ENCODE measurements around the gene KIF13A.
"Not testable (repeated sequence)": the region's sequence is repeated elsewhere in the genome, so short reads cannot be mapped to it uniquely, and the experiment has no call there.

DNA sequence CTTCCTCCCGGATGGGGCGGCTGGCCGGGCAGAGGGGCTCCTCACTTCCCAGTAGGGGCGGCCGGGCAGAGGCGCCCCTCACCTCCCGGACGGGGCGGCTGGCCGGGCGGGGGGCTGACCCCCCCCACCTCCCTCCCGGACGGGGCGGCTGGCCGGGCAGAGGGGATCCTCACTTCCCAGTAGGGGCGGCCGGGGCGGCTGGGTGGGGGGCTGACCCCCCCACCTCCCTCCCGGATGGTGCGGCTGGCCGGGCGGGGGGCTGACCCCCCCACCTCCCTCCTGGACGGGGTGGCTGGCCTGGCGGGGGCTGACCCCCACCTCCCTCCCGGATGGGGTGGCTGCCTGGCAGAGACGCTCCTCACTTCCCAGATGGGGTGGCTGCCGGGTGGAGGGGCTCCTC is 252.1 kb downstream of the KIF13A start:
- TF ChIP-seq, protein P1, sequence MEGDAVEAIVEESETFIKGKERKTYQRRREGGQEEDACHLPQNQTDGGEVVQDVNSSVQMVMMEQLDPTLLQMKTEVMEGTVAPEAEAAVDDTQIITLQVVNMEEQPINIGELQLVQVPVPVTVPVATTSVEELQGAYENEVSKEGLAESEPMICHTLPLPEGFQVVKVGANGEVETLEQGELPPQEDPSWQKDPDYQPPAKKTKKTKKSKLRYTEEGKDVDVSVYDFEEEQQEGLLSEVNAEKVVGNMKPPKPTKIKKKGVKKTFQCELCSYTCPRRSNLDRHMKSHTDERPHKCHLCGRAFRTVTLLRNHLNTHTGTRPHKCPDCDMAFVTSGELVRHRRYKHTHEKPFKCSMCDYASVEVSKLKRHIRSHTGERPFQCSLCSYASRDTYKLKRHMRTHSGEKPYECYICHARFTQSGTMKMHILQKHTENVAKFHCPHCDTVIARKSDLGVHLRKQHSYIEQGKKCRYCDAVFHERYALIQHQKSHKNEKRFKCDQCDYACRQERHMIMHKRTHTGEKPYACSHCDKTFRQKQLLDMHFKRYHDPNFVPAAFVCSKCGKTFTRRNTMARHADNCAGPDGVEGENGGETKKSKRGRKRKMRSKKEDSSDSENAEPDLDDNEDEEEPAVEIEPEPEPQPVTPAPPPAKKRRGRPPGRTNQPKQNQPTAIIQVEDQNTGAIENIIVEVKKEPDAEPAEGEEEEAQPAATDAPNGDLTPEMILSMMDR (IDR thresholded peaks at IDR 0.05): not testable (repeated sequence)
- not testable (repeated sequence) for TF ChIP-seq POLR2AphosphoS5 (IDR thresholded peaks at IDR 0.05); POLR2A (IDR thresholded peaks at IDR 0.05); EP300 (IDR thresholded peaks at IDR 0.05; ENCODE audit: low read depth)
